GM19452 (cell line): ENCODE measurements around the gene TMEM126B.
A peak's percentile ranks its signal among the peaks of the same experiment; 100 is the strongest.

Experiments
- ATAC-seq: cut with Tn5 transposase; IDR thresholded peaks from one replicate; pipeline ENCODE4 v1.9.1; 2021; ENCODE audit not compliant: unreplicated experiment

Gene TMEM126B

DNA sequence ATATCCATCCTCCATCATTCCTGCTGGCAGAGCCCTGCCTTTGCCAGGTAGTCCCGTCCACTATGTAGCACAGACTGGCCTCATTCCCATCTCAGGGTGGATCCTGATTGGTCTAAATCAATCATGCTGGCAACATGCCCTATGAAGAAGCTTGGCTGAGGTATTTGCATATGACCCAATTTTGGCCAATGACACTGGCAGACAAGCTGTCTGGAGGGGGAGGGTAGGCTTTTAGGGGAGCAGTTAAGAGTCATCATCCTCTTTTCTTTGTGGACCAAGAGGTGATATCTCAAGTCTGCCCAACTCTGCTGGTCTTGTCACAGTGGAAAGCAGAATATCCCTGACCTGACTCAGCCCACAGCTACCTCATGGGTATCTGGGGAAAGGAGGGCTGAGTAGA is 52.5 kb downstream of the TMEM126B start:
- no peak for ATAC-seq

- peak; percentile 89 for ATAC-seq
These were observed 54.2 kb downstream of the TMEM126B start for GRCh38 chr11:85682330-85683305.

GRCh38 chr11:85685125-85685819 is 56.9 kb downstream of the TMEM126B start:
- ATAC-seq, result no peak

- ATAC-seq, result no peak
These were observed 57.5 kb downstream of the TMEM126B start, which contains the start of gene CCDC89 for GRCh38 chr11:85685820-85686459. CCDC89 (minus strand) TSS chr11:85686195; CDS start chr11:85686130, 65 bp downstream.
